Mammary epithelial cell (primary cell): ENCODE results near the gene PUDP.

Experiments used
- EZH2 ChIP-seq: IDR thresholded peaks from 2 replicates; pipeline ENCODE4 v1.6.1; 2012; ENCODE audit warnings: low read length, inconsistent platforms, borderline replicate concordance
- TF ChIP-seq, protein P1 (sequence below), 2 donors: IDR thresholded peaks in 1 of 2; conservative IDR thresholded peaks in 1 of 2; 2 replicates each; pipeline ENCODE4 v1.5.1; 2011 to 2012; ENCODE audit warnings: inconsistent platforms in 2 of 2, low read length in 2 of 2, mild to moderate bottlenecking in 2 of 2, control low read depth in 1 of 2, low read depth in 1 of 2; ENCODE audit not compliant: insufficient read depth in 1 of 2; ENCODE audit errors: extremely low read depth in 1 of 2

DNA sequence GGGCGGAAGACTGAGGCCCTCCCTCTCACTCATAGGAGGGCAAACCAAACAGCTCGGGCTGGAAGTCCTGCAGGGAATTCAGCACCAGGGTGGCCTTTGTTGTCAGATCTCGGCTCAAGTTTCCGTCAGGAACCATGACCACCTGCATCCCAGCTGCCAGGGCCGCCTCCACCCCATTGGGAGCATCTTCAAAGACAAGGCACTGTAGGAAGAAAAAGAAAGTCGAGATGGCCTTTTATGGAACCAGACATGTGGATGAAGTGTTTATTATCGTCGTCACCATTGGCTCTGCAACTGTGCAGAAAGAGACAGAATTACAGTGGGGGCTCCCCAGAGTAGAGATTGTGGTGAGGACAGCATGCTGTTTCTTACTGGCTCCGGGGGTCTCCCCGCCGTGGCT is 97.7 kb downstream of the PUDP start:
- TF ChIP-seq, protein P1, sequence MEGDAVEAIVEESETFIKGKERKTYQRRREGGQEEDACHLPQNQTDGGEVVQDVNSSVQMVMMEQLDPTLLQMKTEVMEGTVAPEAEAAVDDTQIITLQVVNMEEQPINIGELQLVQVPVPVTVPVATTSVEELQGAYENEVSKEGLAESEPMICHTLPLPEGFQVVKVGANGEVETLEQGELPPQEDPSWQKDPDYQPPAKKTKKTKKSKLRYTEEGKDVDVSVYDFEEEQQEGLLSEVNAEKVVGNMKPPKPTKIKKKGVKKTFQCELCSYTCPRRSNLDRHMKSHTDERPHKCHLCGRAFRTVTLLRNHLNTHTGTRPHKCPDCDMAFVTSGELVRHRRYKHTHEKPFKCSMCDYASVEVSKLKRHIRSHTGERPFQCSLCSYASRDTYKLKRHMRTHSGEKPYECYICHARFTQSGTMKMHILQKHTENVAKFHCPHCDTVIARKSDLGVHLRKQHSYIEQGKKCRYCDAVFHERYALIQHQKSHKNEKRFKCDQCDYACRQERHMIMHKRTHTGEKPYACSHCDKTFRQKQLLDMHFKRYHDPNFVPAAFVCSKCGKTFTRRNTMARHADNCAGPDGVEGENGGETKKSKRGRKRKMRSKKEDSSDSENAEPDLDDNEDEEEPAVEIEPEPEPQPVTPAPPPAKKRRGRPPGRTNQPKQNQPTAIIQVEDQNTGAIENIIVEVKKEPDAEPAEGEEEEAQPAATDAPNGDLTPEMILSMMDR (conservative IDR thresholded peaks at IDR 0.05 in 1 of 2, IDR thresholded peaks at IDR 0.05 in 1 of 2; ENCODE audit: extremely low read depth in 1 of 2, insufficient read depth in 1 of 2, low read depth in 1 of 2, low read length in 2 of 2), result no peak
- no peak for TF ChIP-seq EZH2
